Liver (tissue), 3 donors: ENCODE data around the gene ATG16L1.

ENCODE experiments used
- ATF3 ChIP-seq: IDR thresholded peaks from 2 replicates; pipeline ENCODE4 v1.6.1; 2016; ENCODE audit warnings: antibody characterized with exemption
- EGR1 ChIP-seq, 2 donors: IDR thresholded peaks; 2 replicates each; pipeline ENCODE4 v1.6.1; 2016 to 2018; ENCODE audit warnings: antibody characterized with exemption in 2 of 2, low read depth in 2 of 2
- HNF4A ChIP-seq, 2 donors: conservative IDR thresholded peaks; 2 replicates each; pipeline ENCODE4 v1.6.1; 2016; ENCODE audit warnings: antibody characterized with exemption in 2 of 2, mild to moderate bottlenecking in 2 of 2
- JUND ChIP-seq, 2 donors: IDR thresholded peaks; 2 replicates each; pipeline ENCODE4 v1.6.1; 2016; ENCODE audit warnings: antibody characterized with exemption in 2 of 2
- MAX ChIP-seq: IDR thresholded peaks from 2 replicates; pipeline ENCODE4 v1.6.1; 2016; ENCODE audit warnings: antibody characterized with exemption
- RAD21 ChIP-seq, 2 donors: IDR thresholded peaks; 2 replicates each; pipeline ENCODE4 v1.6.1; 2016; ENCODE audit warnings: antibody characterized with exemption in 2 of 2, mild to moderate bottlenecking in 2 of 2
- TAF1 ChIP-seq: conservative IDR thresholded peaks from 2 replicates; pipeline ENCODE4 v1.6.1; 2016; ENCODE audit warnings: antibody characterized with exemption, mild to moderate bottlenecking
- YY1 ChIP-seq: IDR thresholded peaks from 2 replicates; pipeline ENCODE4 v1.6.1; 2016; ENCODE audit warnings: antibody characterized with exemption, mild to moderate bottlenecking
- TF ChIP-seq, protein P1 (sequence below): fragments of 150-350 bp; IDR thresholded peaks from 2 replicates; pipeline ENCODE4 v1.5.1; 2017; ENCODE audit warnings: improper control_type of control experiment, low read depth, low read length; ENCODE audit not compliant: missing input control
- donor health status: healthy.
- donor health status: healthy.

GRCh38 chr2:233218836-233219235, 32.6 kb upstream of the ATG16L1 start:
- TF ChIP-seq, protein P1, sequence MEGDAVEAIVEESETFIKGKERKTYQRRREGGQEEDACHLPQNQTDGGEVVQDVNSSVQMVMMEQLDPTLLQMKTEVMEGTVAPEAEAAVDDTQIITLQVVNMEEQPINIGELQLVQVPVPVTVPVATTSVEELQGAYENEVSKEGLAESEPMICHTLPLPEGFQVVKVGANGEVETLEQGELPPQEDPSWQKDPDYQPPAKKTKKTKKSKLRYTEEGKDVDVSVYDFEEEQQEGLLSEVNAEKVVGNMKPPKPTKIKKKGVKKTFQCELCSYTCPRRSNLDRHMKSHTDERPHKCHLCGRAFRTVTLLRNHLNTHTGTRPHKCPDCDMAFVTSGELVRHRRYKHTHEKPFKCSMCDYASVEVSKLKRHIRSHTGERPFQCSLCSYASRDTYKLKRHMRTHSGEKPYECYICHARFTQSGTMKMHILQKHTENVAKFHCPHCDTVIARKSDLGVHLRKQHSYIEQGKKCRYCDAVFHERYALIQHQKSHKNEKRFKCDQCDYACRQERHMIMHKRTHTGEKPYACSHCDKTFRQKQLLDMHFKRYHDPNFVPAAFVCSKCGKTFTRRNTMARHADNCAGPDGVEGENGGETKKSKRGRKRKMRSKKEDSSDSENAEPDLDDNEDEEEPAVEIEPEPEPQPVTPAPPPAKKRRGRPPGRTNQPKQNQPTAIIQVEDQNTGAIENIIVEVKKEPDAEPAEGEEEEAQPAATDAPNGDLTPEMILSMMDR, result no peak
- TF ChIP-seq TAF1 (no peak), ATF3 (no peak), JUND (IDR thresholded peaks at IDR 0.05) (no peak), EGR1 (IDR thresholded peaks at IDR 0.05; ENCODE audit: low read depth in 2 of 2) (no peak), MAX (no peak), RAD21 (IDR thresholded peaks at IDR 0.05) (no peak), YY1 (no peak), HNF4A (conservative IDR thresholded peaks at IDR 0.05) (no peak)
